ENCODE data around the gene ARHGDIB.

GRCh38 chr12:14997998-14998397 lies 36.6 kb upstream of the ARHGDIB start:
- TF ChIP-seq EZH2 (IDR thresholded peaks at IDR 0.05; ENCODE audit: low read length, missing control alignments): no peak
- TF ChIP-seq, protein P1, sequence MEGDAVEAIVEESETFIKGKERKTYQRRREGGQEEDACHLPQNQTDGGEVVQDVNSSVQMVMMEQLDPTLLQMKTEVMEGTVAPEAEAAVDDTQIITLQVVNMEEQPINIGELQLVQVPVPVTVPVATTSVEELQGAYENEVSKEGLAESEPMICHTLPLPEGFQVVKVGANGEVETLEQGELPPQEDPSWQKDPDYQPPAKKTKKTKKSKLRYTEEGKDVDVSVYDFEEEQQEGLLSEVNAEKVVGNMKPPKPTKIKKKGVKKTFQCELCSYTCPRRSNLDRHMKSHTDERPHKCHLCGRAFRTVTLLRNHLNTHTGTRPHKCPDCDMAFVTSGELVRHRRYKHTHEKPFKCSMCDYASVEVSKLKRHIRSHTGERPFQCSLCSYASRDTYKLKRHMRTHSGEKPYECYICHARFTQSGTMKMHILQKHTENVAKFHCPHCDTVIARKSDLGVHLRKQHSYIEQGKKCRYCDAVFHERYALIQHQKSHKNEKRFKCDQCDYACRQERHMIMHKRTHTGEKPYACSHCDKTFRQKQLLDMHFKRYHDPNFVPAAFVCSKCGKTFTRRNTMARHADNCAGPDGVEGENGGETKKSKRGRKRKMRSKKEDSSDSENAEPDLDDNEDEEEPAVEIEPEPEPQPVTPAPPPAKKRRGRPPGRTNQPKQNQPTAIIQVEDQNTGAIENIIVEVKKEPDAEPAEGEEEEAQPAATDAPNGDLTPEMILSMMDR (conservative IDR thresholded peaks at IDR 0.05 in 1 of 2, IDR thresholded peaks at IDR 0.05 in 1 of 2; ENCODE audit: low read depth in 1 of 2, low read length in 2 of 2): no peak

All from fibroblast of lung (primary cell).